Measurements from ENCODE around the gene RMP24.

RMP24 gene

GRCh38 chr18:35942133-35942532 is 30.3 kb upstream of the RMP24 start:
- no peaks in the 10 kb centered on the region for H3K27me3 ChIP-seq (ENCODE audit: insufficient read depth, low read length)
- no peak overlapping the region for H2AFZ ChIP-seq (ENCODE audit: low read length)
- no peaks in the 10 kb centered on the region for H3K4me1 ChIP-seq (ENCODE audit: insufficient read depth, low read length)
- H4K20me1 ChIP-seq (ENCODE audit: insufficient read depth, low read length): no peaks in the 10 kb centered on the region
- no peak overlapping the region for H3K4me2 ChIP-seq (ENCODE audit: insufficient read depth, low read length)
- H3K9me3 ChIP-seq (ENCODE audit: low read depth, low read length): no peaks in the 10 kb centered on the region
- H3K79me2 ChIP-seq (ENCODE audit: insufficient read depth, low read length): no peaks in the 10 kb centered on the region
- H3K36me3 ChIP-seq (ENCODE audit: insufficient read depth, low read length): no peaks in the 10 kb centered on the region
- no peak for DNase-seq (ENCODE audit: insufficient read length, low spot score, missing footprints)
- H3K27ac ChIP-seq (ENCODE audit: low read depth, low read length): no peak overlapping the region
- H3K4me3 ChIP-seq (ENCODE audit: insufficient read depth, low read length): no peak overlapping the region
- TF ChIP-seq, protein P1, sequence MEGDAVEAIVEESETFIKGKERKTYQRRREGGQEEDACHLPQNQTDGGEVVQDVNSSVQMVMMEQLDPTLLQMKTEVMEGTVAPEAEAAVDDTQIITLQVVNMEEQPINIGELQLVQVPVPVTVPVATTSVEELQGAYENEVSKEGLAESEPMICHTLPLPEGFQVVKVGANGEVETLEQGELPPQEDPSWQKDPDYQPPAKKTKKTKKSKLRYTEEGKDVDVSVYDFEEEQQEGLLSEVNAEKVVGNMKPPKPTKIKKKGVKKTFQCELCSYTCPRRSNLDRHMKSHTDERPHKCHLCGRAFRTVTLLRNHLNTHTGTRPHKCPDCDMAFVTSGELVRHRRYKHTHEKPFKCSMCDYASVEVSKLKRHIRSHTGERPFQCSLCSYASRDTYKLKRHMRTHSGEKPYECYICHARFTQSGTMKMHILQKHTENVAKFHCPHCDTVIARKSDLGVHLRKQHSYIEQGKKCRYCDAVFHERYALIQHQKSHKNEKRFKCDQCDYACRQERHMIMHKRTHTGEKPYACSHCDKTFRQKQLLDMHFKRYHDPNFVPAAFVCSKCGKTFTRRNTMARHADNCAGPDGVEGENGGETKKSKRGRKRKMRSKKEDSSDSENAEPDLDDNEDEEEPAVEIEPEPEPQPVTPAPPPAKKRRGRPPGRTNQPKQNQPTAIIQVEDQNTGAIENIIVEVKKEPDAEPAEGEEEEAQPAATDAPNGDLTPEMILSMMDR (IDR thresholded peaks at IDR 0.05; ENCODE audit: extremely low read depth, low read depth, low read length): no peak

DNA sequence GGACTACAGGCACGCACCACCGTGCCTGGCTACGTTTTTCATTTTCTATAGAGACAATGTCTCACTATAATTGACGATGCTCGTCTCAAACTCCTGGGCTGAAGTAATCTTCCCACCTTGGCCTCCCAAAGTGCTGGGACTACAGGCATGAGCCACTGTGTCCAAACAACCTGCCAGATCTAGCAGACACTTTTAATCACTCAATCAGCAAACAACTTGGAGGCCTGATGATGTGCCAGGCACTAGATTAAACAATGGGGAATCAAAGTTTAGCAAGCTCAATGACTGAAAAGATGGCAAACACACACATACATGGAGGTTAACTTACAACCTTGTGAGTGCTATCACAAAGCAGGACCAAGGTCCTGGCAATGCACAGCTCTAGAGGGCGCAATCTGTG is 29.8 kb upstream of the RMP24 start:
- H3K27me3 ChIP-seq (ENCODE audit: insufficient read depth, low read length): no peaks in the 10 kb centered on the region
- DNase-seq (ENCODE audit: insufficient read length, low spot score, missing footprints): no peak
- no peak overlapping the region for H3K27ac ChIP-seq (ENCODE audit: low read depth, low read length)
- no peaks in the 10 kb centered on the region for H3K79me2 ChIP-seq (ENCODE audit: insufficient read depth, low read length)
- H3K4me3 ChIP-seq (ENCODE audit: insufficient read depth, low read length): no peak overlapping the region
- TF ChIP-seq, protein P1 (IDR thresholded peaks at IDR 0.05; ENCODE audit: extremely low read depth, low read depth, low read length): no peak
- H2AFZ ChIP-seq (ENCODE audit: low read length): no peak overlapping the region
- H4K20me1 ChIP-seq (ENCODE audit: insufficient read depth, low read length): no peaks in the 10 kb centered on the region
- H3K36me3 ChIP-seq (ENCODE audit: insufficient read depth, low read length): no peaks in the 10 kb centered on the region
- H3K4me1 ChIP-seq (ENCODE audit: insufficient read depth, low read length): no peaks in the 10 kb centered on the region
- H3K9me3 ChIP-seq (ENCODE audit: low read depth, low read length): no peaks in the 10 kb centered on the region
- H3K4me2 ChIP-seq (ENCODE audit: insufficient read depth, low read length): no peak overlapping the region

GRCh38 chr18:35948080-35948479 is 24.4 kb upstream of the RMP24 start:
- no peak for DNase-seq (ENCODE audit: insufficient read length, low spot score, missing footprints)
- Histone ChIP-seq H2AFZ (ENCODE audit: low read length) (no peak overlapping the region), H3K27me3 (ENCODE audit: insufficient read depth, low read length) (peaks cover 4% of the 10 kb centered on the region), H3K9me3 (ENCODE audit: low read depth, low read length) (no peaks in the 10 kb centered on the region), H3K27ac (ENCODE audit: low read depth, low read length) (no peak overlapping the region), H3K4me1 (ENCODE audit: insufficient read depth, low read length) (no peaks in the 10 kb centered on the region), H3K4me3 (ENCODE audit: insufficient read depth, low read length) (no peak overlapping the region), H3K4me2 (ENCODE audit: insufficient read depth, low read length) (no peak overlapping the region), H3K36me3 (ENCODE audit: insufficient read depth, low read length) (no peaks in the 10 kb centered on the region), H3K79me2 (ENCODE audit: insufficient read depth, low read length) (no peaks in the 10 kb centered on the region), H4K20me1 (ENCODE audit: insufficient read depth, low read length) (no peaks in the 10 kb centered on the region)
- TF ChIP-seq, protein P1 (IDR thresholded peaks at IDR 0.05; ENCODE audit: extremely low read depth, low read depth, low read length): no peak

DNA sequence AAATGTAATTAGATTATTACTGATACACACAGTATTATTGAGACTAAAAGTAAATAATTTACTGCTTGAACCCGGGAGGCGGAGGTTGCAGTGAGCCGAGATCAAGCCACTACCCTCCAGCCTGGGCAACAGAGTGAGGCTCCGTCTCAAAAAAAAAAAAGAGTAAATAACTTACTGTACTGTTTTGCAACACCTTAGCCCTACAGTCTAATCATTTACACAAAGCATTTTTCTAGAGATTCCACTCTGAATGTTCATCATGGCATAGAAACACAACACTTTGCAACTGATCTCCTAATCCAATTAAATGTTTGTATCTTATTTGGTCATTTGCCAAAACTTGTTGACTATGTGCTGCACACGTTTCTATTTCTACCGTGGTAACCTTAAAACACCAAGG is 23.4 kb upstream of the RMP24 start:
- Histone ChIP-seq H3K4me3 (ENCODE audit: insufficient read depth, low read length) (no peak overlapping the region), H3K4me1 (ENCODE audit: insufficient read depth, low read length) (no peaks in the 10 kb centered on the region), H4K20me1 (ENCODE audit: insufficient read depth, low read length) (no peaks in the 10 kb centered on the region), H3K36me3 (ENCODE audit: insufficient read depth, low read length) (no peaks in the 10 kb centered on the region), H3K27me3 (ENCODE audit: insufficient read depth, low read length) (peaks cover 4% of the 10 kb centered on the region), H3K79me2 (ENCODE audit: insufficient read depth, low read length) (no peaks in the 10 kb centered on the region), H3K27ac (ENCODE audit: low read depth, low read length) (no peak overlapping the region), H2AFZ (ENCODE audit: low read length) (no peak overlapping the region), H3K4me2 (ENCODE audit: insufficient read depth, low read length) (no peak overlapping the region), H3K9me3 (ENCODE audit: low read depth, low read length) (no peaks in the 10 kb centered on the region)
- DNase-seq (ENCODE audit: insufficient read length, low spot score, missing footprints): no peak
- TF ChIP-seq, protein P1 (IDR thresholded peaks at IDR 0.05; ENCODE audit: extremely low read depth, low read depth, low read length): no peak

Data from osteoblast (primary cell).